HG03103 (cell line): ENCODE data around the gene SYTL1.

Source experiments
- ATAC-seq: cut with Tn5 transposase; IDR thresholded peaks from one replicate; pipeline ENCODE4 v1.9.1; 2021; ENCODE audit warnings: low read depth; ENCODE audit not compliant: unreplicated experiment

SYTL1 gene

GRCh38 chr1:27399251-27400025, 57.6 kb downstream of the SYTL1 start:
- no peak for ATAC-seq

- ATAC-seq: no peak
Observed at GRCh38 chr1:27400082-27400962, 58.5 kb downstream of the SYTL1 start.

GRCh38 chr1:27400963-27401341, 59.1 kb downstream of the SYTL1 start:
- no peak for ATAC-seq

GRCh38 chr1:27402349-27402754, 60.5 kb downstream of the SYTL1 start:
- ATAC-seq: no peak

- no peak for ATAC-seq
Observed at GRCh38 chr1:27403065-27403726, 61.4 kb downstream of the SYTL1 start.
